Measurements from ENCODE around the gene VCX3A.

DNA sequence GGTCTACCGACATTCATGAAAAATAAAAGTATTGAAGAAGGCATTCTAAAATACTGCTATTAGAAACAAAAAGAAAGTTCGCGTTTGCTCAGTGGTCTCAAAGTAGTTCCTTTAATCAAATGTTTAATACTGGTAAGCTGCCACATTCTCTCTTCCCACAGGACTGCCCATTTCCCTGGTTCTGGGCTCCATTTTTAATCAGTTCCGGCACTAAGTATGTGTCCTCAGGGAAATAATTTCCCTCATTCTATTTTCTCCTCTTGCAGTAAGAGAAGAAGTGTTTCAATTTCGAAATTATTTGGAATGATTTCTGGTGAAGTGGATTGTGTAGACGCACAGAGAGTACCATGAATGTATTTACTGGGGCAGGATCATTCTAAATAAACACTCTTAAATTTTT is 17.5 kb downstream of the VCX3A start:
- TF ChIP-seq, protein P1, sequence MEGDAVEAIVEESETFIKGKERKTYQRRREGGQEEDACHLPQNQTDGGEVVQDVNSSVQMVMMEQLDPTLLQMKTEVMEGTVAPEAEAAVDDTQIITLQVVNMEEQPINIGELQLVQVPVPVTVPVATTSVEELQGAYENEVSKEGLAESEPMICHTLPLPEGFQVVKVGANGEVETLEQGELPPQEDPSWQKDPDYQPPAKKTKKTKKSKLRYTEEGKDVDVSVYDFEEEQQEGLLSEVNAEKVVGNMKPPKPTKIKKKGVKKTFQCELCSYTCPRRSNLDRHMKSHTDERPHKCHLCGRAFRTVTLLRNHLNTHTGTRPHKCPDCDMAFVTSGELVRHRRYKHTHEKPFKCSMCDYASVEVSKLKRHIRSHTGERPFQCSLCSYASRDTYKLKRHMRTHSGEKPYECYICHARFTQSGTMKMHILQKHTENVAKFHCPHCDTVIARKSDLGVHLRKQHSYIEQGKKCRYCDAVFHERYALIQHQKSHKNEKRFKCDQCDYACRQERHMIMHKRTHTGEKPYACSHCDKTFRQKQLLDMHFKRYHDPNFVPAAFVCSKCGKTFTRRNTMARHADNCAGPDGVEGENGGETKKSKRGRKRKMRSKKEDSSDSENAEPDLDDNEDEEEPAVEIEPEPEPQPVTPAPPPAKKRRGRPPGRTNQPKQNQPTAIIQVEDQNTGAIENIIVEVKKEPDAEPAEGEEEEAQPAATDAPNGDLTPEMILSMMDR (IDR thresholded peaks at IDR 0.05): no peak
- no peak for TF ChIP-seq POLR2AphosphoS5 (IDR thresholded peaks at IDR 0.05)
